ENCODE data around the gene TSPAN13. TPM values are rescaled to one million over a fixed set of nuclear protein-coding genes. Genes with fewer than 3 reads are reported as not detected.

Gene TSPAN13
- total and polyA plus RNA-seq, 2 of the 8 experiments (the other 6 are each of a cell fraction or from before 2014, with no cell fraction given) = 15.3 to 28.1 TPM

GRCh38 chr7:16719699-16720098 is 33.9 kb upstream of the TSPAN13 start (continued):
- TF ChIP-seq HDAC2 (IDR thresholded peaks at IDR 0.05; ENCODE audit: borderline replicate concordance in 1 of 2, low read depth in 2 of 2, low read length in 2 of 2) (no peak), HDAC6 (IDR thresholded peaks at IDR 0.05; ENCODE audit: low read depth, low read length) (no peak), ATF3 (IDR thresholded peaks at IDR 0.05; ENCODE audit: insufficient read depth, low read depth, low read length) (no peak), ASH2L (IDR thresholded peaks at IDR 0.05; ENCODE audit: low read length) (no peak), BACH1 (IDR thresholded peaks at IDR 0.05; ENCODE audit: low read length) (no peak)
